Measurements from ENCODE around the gene SMARCB1. TPM values are rescaled to one million over a fixed set of nuclear protein-coding genes. Genes with fewer than 3 reads are reported as not detected.

The SMARCB1 gene
- polyA plus RNA-seq, 1 donor (not counting 4 experiments of a cell fraction or from before 2014, with no cell fraction given): 95.2 TPM

DNA sequence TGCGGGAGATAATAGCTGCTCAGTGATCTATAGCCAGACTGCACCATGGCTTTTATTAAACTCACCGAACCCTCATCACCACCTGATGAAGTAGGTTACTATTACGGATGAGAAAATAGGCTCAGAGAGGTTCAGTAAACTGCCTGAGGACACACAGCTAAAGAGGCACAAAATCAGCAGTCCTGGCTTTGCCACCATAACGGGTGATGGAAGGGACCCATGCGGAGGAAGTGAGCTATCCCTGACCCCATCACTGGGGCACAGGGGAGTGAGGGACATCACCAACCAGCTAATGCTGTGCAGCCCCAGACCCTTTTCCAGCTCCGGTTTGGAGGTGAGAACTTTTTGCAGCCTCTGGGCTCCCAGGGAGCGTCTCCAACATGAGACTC is 59.3 kb downstream of the SMARCB1 start:
- FAIRE-seq: peak; percentile 64
- dilution Hi-C loops (cut with MboI; ENCODE audit: extremely low pct_ligation_motif_present, low sequenced_read_pairs): no loop called here
- no peak for TF ChIP-seq EZH2 (IDR thresholded peaks at IDR 0.05; ENCODE audit: low read length)
- TF ChIP-seq, protein P1, sequence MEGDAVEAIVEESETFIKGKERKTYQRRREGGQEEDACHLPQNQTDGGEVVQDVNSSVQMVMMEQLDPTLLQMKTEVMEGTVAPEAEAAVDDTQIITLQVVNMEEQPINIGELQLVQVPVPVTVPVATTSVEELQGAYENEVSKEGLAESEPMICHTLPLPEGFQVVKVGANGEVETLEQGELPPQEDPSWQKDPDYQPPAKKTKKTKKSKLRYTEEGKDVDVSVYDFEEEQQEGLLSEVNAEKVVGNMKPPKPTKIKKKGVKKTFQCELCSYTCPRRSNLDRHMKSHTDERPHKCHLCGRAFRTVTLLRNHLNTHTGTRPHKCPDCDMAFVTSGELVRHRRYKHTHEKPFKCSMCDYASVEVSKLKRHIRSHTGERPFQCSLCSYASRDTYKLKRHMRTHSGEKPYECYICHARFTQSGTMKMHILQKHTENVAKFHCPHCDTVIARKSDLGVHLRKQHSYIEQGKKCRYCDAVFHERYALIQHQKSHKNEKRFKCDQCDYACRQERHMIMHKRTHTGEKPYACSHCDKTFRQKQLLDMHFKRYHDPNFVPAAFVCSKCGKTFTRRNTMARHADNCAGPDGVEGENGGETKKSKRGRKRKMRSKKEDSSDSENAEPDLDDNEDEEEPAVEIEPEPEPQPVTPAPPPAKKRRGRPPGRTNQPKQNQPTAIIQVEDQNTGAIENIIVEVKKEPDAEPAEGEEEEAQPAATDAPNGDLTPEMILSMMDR (optimal IDR thresholded peaks at IDR 0.05 in 1 of 3, IDR thresholded peaks at IDR 0.05 in 1 of 3, conservative IDR thresholded peaks at IDR 0.05 in 1 of 3; ENCODE audit: extremely low read depth in 1 of 3, insufficient read depth in 2 of 3, low read length in 3 of 3): no peak

DNA sequence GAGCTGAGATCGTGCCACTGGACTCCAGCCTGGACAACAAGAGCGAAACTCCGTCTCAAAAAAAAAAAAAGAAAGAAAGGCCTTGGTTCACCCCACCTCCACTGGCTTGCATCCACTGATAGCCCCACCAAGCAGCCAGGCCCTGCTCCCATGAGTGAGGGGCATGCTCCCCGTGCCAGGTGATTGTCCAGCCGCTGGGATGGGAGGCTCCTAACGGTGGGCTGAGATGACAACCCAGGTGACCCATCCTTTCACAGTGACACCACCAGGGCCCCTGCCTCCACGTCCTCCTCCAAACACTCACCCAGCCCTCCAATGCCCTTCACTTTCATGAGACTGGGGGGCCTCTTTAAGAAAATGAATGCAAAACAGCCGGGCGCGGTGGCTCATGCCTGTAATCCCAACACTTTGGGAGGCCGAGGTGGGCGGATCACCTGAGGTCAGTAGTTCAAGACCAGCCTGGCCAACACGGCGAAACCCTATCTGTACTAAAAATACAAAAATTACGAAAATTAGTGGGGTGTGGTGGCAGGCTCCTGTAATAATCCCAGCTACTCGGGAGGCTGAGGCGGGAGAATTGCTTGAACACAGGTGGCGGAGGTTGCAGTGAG is 60.6 kb downstream of the SMARCB1 start:
- Histone ChIP-seq H3K4me2 (ENCODE audit: control insufficient read depth, extremely low read depth, insufficient read depth, low read depth, low read length) (no peak overlapping the region), H3K27ac (ENCODE audit: control insufficient read depth, insufficient read depth, low read length) (no peak overlapping the region), H3K9ac (ENCODE audit: control insufficient read depth, extremely low read depth, insufficient read depth, low read length) (no peak overlapping the region), H3K4me1 (ENCODE audit: control insufficient read depth, extremely low read depth, insufficient read depth, low read length) (peaks cover 18% of the 10 kb centered on the region), H3K9me3 (ENCODE audit: control insufficient read depth, low read depth, low read length) (no peaks in the 10 kb centered on the region), H2AFZ (ENCODE audit: control insufficient read depth, low read length) (no peak overlapping the region), H3K27me3 (ENCODE audit: control insufficient read depth, extremely low read depth, insufficient read depth, low read length) (peaks cover 6% of the 10 kb centered on the region), H3K4me3 (ENCODE audit: control insufficient read depth in 2 of 3, extremely low read depth in 1 of 3, insufficient read depth in 2 of 3, low read depth in 1 of 3, low read length in 3 of 3) (no peak overlapping the region), H3K9me1 (ENCODE audit: control insufficient read depth, extremely low read depth, insufficient read depth, low read length) (no peaks in the 10 kb centered on the region), H3K79me2 (ENCODE audit: control insufficient read depth, insufficient read depth, low read length) (no peaks in the 10 kb centered on the region), H3K36me3 (ENCODE audit: control insufficient read depth in 2 of 2, extremely low read depth in 1 of 2, insufficient read depth in 2 of 2, low read length in 2 of 2) (no peaks in the 10 kb centered on the region), H4K20me1 (ENCODE audit: control insufficient read depth, extremely low read depth, insufficient read depth, low read length) (no peaks in the 10 kb centered on the region)
- TF ChIP-seq, protein P1 (optimal IDR thresholded peaks at IDR 0.05 in 1 of 3, IDR thresholded peaks at IDR 0.05 in 1 of 3, conservative IDR thresholded peaks at IDR 0.05 in 1 of 3; ENCODE audit: extremely low read depth in 1 of 3, insufficient read depth in 2 of 3, low read length in 3 of 3): no peak
- no peak for TF ChIP-seq EZH2 (IDR thresholded peaks at IDR 0.05; ENCODE audit: low read length)
- dilution Hi-C loops (cut with MboI; ENCODE audit: extremely low pct_ligation_motif_present, low sequenced_read_pairs): no loop called here
- DNase-seq (ENCODE audit: low read depth, low spot score) (no peak), FAIRE-seq (no peak)

More for the DNA sequence above, 59.3 kb downstream of the SMARCB1 start:
- Histone ChIP-seq H3K4me1 (ENCODE audit: control insufficient read depth, extremely low read depth, insufficient read depth, low read length) (peaks cover 18% of the 10 kb centered on the region), H3K36me3 (ENCODE audit: control insufficient read depth in 2 of 2, extremely low read depth in 1 of 2, insufficient read depth in 2 of 2, low read length in 2 of 2) (no peaks in the 10 kb centered on the region), H3K4me2 (ENCODE audit: control insufficient read depth, extremely low read depth, insufficient read depth, low read depth, low read length) (peak overlapping the region; percentile 54), H3K9me3 (ENCODE audit: control insufficient read depth, low read depth, low read length) (no peaks in the 10 kb centered on the region), H3K79me2 (ENCODE audit: control insufficient read depth, insufficient read depth, low read length) (no peaks in the 10 kb centered on the region), H3K9me1 (ENCODE audit: control insufficient read depth, extremely low read depth, insufficient read depth, low read length) (no peaks in the 10 kb centered on the region), H3K4me3 (ENCODE audit: control insufficient read depth in 2 of 3, extremely low read depth in 1 of 3, insufficient read depth in 2 of 3, low read depth in 1 of 3, low read length in 3 of 3) (no peak overlapping the region), H3K27ac (ENCODE audit: control insufficient read depth, insufficient read depth, low read length) (no peak overlapping the region), H3K27me3 (ENCODE audit: control insufficient read depth, extremely low read depth, insufficient read depth, low read length) (peaks cover 10% of the 10 kb centered on the region), H4K20me1 (ENCODE audit: control insufficient read depth, extremely low read depth, insufficient read depth, low read length) (no peaks in the 10 kb centered on the region), H3K9ac (ENCODE audit: control insufficient read depth, extremely low read depth, insufficient read depth, low read length) (peak overlapping the region; percentile 22), H2AFZ (ENCODE audit: control insufficient read depth, low read length) (peak overlapping the region; percentile 56)
- no peak for DNase-seq (ENCODE audit: low read depth, low spot score)

Data from keratinocyte (primary cell).